GM19328 (cell line): ENCODE results near the gene LAMA3.

Source experiments
- ATAC-seq: cut with Tn5 transposase; IDR thresholded peaks from one replicate; pipeline ENCODE4 v1.9.1; 2021; ENCODE audit warnings: mild to moderate bottlenecking, moderate library complexity; ENCODE audit not compliant: unreplicated experiment

LAMA3 gene

GRCh38 chr18:23845988-23846630, 156.9 kb downstream of the LAMA3 start:
- ATAC-seq: no peak

GRCh38 chr18:23847321-23847986, 158.2 kb downstream of the LAMA3 start:
- ATAC-seq: no peak

GRCh38 chr18:23849141-23849540, 159.9 kb downstream of the LAMA3 start:
- no peak for ATAC-seq

GRCh38 chr18:23850215-23850614, 161.0 kb downstream of the LAMA3 start:
- no peak for ATAC-seq

- no peak for ATAC-seq
Measured at GRCh38 chr18:23851470-23852002, 162.3 kb downstream of the LAMA3 start.

GRCh38 chr18:23852236-23853045, 163.2 kb downstream of the LAMA3 start:
- no peak for ATAC-seq

GRCh38 chr18:23853448-23854195, 164.4 kb downstream of the LAMA3 start:
- no peak for ATAC-seq

GRCh38 chr18:23855721-23856120, 166.5 kb downstream of the LAMA3 start:
- no peak for ATAC-seq

GRCh38 chr18:23856466-23857163, 167.4 kb downstream of the LAMA3 start:
- ATAC-seq: no peak

GRCh38 chr18:23857164-23857552, 167.9 kb downstream of the LAMA3 start:
- no peak for ATAC-seq

- ATAC-seq: no peak
Measured at GRCh38 chr18:23857756-23858155, 168.5 kb downstream of the LAMA3 start.

GRCh38 chr18:23859466-23860336, 170.4 kb downstream of the LAMA3 start:
- no peak for ATAC-seq

GRCh38 chr18:23861326-23861725, 172.1 kb downstream of the LAMA3 start:
- ATAC-seq: no peak

- ATAC-seq: no peak
Measured at GRCh38 chr18:23861805-23862470, 172.7 kb downstream of the LAMA3 start.

- ATAC-seq: no peak
Measured at GRCh38 chr18:23864624-23865023, 175.4 kb downstream of the LAMA3 start.

GRCh38 chr18:23867006-23867405, 177.8 kb downstream of the LAMA3 start:
- no peak for ATAC-seq

GRCh38 chr18:23868136-23868785, 179.0 kb downstream of the LAMA3 start:
- ATAC-seq: no peak

- no peak for ATAC-seq
Measured at GRCh38 chr18:23870676-23871380, 181.6 kb downstream of the LAMA3 start.
